Fibroblast of lung (primary cell): ENCODE data around the gene LRIT1.

Source experiments
- EZH2 ChIP-seq: IDR thresholded peaks from 2 replicates; pipeline ENCODE4 v1.5.1; 2012; ENCODE audit warnings: low read length, control low read depth, mild to moderate bottlenecking; ENCODE audit errors: missing control alignments
- TF ChIP-seq, protein P1 (sequence below), 2 donors: IDR thresholded peaks in 1 of 2; conservative IDR thresholded peaks in 1 of 2; 1 replicate in 1 of 2; 2 replicates in 1 of 2; pipeline ENCODE4 v1.5.1; 2011 to 2012; ENCODE audit warnings: low read length in 2 of 2, control low read depth in 1 of 2, inconsistent platforms in 1 of 2, low read depth in 1 of 2, mild to moderate bottlenecking in 1 of 2

DNA sequence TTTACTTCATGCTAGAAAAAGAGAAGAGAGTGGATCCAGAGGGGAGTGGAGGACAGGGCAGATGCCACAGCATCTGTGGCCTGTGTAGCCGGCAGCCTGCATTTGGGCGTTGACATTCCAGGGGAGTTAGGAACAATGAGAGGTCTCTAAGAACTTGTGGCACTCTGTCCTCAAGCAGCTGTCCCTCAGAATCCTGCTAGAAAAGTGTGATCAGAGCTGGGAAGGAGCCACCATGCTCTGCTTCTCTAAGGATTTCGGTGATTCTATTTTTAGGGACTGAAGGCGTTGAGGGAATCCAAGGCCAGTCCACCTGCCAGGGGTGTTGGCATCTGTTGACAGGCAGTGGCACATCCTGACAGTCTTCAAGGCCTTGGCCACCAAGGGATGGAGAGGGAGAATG is 23.6 kb downstream of the LRIT1 start:
- TF ChIP-seq, protein P1, sequence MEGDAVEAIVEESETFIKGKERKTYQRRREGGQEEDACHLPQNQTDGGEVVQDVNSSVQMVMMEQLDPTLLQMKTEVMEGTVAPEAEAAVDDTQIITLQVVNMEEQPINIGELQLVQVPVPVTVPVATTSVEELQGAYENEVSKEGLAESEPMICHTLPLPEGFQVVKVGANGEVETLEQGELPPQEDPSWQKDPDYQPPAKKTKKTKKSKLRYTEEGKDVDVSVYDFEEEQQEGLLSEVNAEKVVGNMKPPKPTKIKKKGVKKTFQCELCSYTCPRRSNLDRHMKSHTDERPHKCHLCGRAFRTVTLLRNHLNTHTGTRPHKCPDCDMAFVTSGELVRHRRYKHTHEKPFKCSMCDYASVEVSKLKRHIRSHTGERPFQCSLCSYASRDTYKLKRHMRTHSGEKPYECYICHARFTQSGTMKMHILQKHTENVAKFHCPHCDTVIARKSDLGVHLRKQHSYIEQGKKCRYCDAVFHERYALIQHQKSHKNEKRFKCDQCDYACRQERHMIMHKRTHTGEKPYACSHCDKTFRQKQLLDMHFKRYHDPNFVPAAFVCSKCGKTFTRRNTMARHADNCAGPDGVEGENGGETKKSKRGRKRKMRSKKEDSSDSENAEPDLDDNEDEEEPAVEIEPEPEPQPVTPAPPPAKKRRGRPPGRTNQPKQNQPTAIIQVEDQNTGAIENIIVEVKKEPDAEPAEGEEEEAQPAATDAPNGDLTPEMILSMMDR (conservative IDR thresholded peaks at IDR 0.05 in 1 of 2, IDR thresholded peaks at IDR 0.05 in 1 of 2; ENCODE audit: low read depth in 1 of 2, low read length in 2 of 2) = no peak
- no peak for TF ChIP-seq EZH2
